ENCODE measurements around the gene SYT17.

The SYT17 gene

DNA sequence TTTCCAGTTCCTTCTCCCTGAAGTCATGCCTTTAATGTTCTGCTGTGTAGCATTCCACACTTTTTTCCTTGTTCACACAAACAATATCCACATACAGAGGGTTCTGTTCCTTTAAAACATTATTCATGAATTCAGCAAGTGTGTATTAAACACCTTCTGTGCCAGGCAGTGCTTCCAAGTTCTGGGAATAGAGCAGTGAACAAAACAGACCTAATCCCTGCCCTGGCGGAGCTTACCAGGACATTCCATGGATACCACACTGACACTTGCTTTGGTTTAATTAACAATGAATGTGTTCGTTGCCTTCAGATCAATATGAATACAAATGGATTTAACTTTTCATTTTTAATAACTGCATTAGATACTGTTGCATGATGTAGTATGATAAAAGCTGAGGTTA is 59.6 kb downstream of the SYT17 start:
- H3K9me3 ChIP-seq (ENCODE audit: control insufficient read depth in 1 of 2, low read length in 2 of 2) = peaks cover 4 to 5% of the 10 kb centered on the region in 2 donors
- H3K4me3 ChIP-seq (ENCODE audit: low read depth in 1 of 2, low read length in 2 of 2) = no peak overlapping the region
- H3K27ac ChIP-seq (ENCODE audit: low read length) = no peak overlapping the region
- no peaks in the 10 kb centered on the region for H3K4me1 ChIP-seq (ENCODE audit: control insufficient read depth in 1 of 2, insufficient read depth in 2 of 2, low read length in 2 of 2)
- no peaks in the 10 kb centered on the region for H3K36me3 ChIP-seq (ENCODE audit: control insufficient read depth in 1 of 2, insufficient read depth in 2 of 2, low read length in 2 of 2)
- H3K27me3 ChIP-seq (ENCODE audit: low read depth, low read length) = no peaks in the 10 kb centered on the region

DNA sequence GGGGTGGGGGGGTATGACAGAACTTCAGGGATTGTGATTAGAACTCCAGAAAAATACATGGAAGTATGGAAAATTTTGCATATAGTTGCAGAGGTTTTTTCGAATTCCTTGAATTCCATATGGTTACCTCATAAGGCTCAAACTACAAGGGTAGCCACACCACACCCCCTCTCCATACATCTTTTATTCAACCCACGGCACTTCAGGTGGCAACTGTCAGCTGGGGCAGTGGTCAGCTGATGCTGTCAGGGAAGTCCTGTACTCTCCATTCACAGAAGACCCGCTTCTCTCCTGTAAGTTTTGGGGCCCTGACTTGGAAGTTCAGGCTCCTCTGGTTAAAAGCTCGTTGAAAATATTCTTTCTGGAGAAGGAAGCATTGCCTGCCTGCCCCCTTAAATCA is 60.0 kb downstream of the SYT17 start:
- Histone ChIP-seq H3K36me3 (ENCODE audit: control insufficient read depth in 1 of 2, insufficient read depth in 2 of 2, low read length in 2 of 2) (no peaks in the 10 kb centered on the region), H3K27ac (ENCODE audit: low read length) (no peak overlapping the region), H3K9me3 (ENCODE audit: control insufficient read depth in 1 of 2, low read length in 2 of 2) (peaks cover 4 to 5% of the 10 kb centered on the region in 2 donors), H3K4me3 (ENCODE audit: low read depth in 1 of 2, low read length in 2 of 2) (no peak overlapping the region), H3K4me1 (ENCODE audit: control insufficient read depth in 1 of 2, insufficient read depth in 2 of 2, low read length in 2 of 2) (no peaks in the 10 kb centered on the region), H3K27me3 (ENCODE audit: low read depth, low read length) (no peaks in the 10 kb centered on the region)

DNA sequence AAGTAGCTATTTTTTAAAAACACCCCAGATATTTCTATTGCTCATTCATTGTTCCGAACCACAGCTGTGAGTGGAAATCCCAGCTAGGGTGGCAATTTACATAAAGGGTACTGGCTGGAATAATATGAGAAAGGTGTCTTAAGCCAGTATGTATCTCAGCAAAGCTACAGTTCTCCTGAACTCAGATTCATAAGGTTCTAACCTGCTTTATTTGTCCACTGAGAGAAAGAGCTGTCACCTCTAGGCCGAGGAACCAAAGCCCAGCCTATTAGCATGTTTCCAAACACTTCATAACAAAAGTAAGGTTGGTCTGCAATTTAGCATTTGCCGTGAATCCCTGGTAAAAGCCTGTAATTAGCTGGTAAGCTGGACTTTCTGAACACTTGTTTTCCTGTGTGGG is 60.5 kb downstream of the SYT17 start:
- H3K4me3 ChIP-seq (ENCODE audit: low read depth in 1 of 2, low read length in 2 of 2) = no peak overlapping the region
- peaks cover 4 to 5% of the 10 kb centered on the region in 2 donors for H3K9me3 ChIP-seq (ENCODE audit: control insufficient read depth in 1 of 2, low read length in 2 of 2)
- no peak overlapping the region for H3K27ac ChIP-seq (ENCODE audit: low read length)
- H3K4me1 ChIP-seq (ENCODE audit: control insufficient read depth in 1 of 2, insufficient read depth in 2 of 2, low read length in 2 of 2) = no peaks in the 10 kb centered on the region
- H3K27me3 ChIP-seq (ENCODE audit: low read depth, low read length) = no peaks in the 10 kb centered on the region
- H3K36me3 ChIP-seq (ENCODE audit: control insufficient read depth in 1 of 2, insufficient read depth in 2 of 2, low read length in 2 of 2) = no peaks in the 10 kb centered on the region

DNA sequence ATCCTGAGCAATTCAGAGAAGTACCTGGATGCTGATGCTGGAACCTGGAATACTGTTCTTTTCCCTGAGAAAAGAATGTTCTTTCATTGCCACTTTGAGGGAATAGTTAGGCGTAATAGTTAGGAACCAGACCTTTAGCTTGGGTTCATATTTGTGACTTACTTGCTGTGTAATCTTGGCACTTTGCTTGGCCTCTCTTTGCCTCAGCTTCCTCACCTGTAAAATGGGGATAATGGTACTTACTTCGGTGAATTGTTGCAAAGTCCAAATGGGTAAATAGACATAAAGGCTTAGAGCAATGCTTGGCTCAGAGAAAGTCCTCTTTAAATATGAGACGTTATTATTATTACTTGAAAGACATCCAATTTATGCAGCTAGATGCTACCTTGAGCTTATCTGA is 62.5 kb downstream of the SYT17 start:
- Histone ChIP-seq H3K4me3 (ENCODE audit: low read depth in 1 of 2, low read length in 2 of 2) (no peak overlapping the region), H3K27me3 (ENCODE audit: low read depth, low read length) (no peaks in the 10 kb centered on the region), H3K27ac (ENCODE audit: low read length) (no peak overlapping the region), H3K4me1 (ENCODE audit: control insufficient read depth in 1 of 2, insufficient read depth in 2 of 2, low read length in 2 of 2) (no peaks in the 10 kb centered on the region), H3K36me3 (ENCODE audit: control insufficient read depth in 1 of 2, insufficient read depth in 2 of 2, low read length in 2 of 2) (no peaks in the 10 kb centered on the region), H3K9me3 (ENCODE audit: control insufficient read depth in 1 of 2, low read length in 2 of 2) (peaks cover 0 to 11% of the 10 kb centered on the region in 2 donors)

DNA sequence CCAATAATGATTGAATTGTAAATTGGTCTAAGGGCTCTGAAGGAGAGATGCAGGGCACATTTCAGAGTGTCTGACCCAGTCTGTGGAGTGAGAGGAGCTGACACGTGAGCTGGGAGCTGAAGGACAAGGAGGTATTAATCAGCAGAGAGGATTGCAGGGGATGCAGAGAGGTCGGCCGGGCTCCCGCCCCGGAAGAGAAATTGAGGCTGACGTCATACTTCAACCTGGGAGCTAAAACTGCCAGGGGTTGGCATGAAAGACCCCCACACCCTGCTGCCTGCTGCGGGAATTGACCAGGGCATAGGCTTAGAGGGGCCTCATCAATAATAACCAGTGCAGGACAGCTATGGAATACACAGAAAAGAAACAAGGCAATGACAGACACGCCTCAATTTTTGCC is 63.8 kb downstream of the SYT17 start:
- Histone ChIP-seq H3K9me3 (ENCODE audit: control insufficient read depth in 1 of 2, low read length in 2 of 2) (peaks cover 0 to 21% of the 10 kb centered on the region in 2 donors), H3K4me3 (ENCODE audit: low read depth in 1 of 2, low read length in 2 of 2) (no peak overlapping the region), H3K27ac (ENCODE audit: low read length) (no peak overlapping the region), H3K4me1 (ENCODE audit: control insufficient read depth in 1 of 2, insufficient read depth in 2 of 2, low read length in 2 of 2) (no peaks in the 10 kb centered on the region), H3K36me3 (ENCODE audit: control insufficient read depth in 1 of 2, insufficient read depth in 2 of 2, low read length in 2 of 2) (no peaks in the 10 kb centered on the region), H3K27me3 (ENCODE audit: low read depth, low read length) (no peaks in the 10 kb centered on the region)

DNA sequence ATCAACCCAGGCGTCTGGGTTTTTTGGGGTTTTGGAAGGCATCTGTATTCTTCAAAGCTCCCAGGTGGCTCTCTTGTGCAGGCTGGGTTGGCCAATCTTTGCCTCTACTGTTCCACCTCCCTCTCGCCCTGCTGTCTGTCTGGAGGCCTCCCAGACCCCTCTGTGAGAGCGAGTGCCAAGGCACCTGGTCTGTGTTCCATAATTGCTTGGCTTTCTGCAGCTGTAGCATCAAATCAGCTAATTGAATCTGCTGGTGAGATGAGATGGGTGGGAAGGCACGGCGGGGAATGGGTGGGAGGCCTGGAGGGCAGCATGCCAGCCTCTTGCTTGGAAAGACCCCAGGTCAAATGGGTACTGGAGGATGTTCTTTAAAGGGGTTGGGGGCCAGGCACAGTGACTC is 64.9 kb downstream of the SYT17 start:
- H3K27me3 ChIP-seq (ENCODE audit: low read depth, low read length) = no peaks in the 10 kb centered on the region

DNA sequence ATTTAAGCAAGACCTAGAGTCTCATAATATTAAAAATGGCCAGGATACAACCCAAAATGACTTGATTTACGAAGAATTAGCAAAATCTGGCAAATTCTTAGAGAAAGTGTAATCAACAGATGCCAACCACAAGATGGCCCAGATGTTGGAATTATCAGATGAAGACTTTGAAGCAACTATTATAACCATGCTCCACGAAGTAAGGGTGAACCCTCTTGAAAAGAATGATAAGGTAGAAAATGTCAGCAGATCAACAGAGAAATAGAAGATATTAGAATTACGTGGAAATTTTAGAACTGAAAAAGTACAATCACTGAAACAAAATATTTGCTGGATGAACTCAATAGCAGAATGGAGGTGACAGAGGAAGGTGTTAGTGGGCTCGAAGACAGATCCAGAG is 67.4 kb downstream of the SYT17 start:
- H3K4me3 ChIP-seq (ENCODE audit: low read depth in 1 of 2, low read length in 2 of 2) = no peak overlapping the region
- peaks cover 0 to 24% of the 10 kb centered on the region in 2 donors for H3K9me3 ChIP-seq (ENCODE audit: control insufficient read depth in 1 of 2, low read length in 2 of 2)
- no peaks in the 10 kb centered on the region for H3K36me3 ChIP-seq (ENCODE audit: control insufficient read depth in 1 of 2, insufficient read depth in 2 of 2, low read length in 2 of 2)
- no peaks in the 10 kb centered on the region for H3K4me1 ChIP-seq (ENCODE audit: control insufficient read depth in 1 of 2, insufficient read depth in 2 of 2, low read length in 2 of 2)
- no peak overlapping the region for H3K27ac ChIP-seq (ENCODE audit: low read length)
- no peaks in the 10 kb centered on the region for H3K27me3 ChIP-seq (ENCODE audit: low read depth, low read length)

More for the DNA sequence above, 64.9 kb downstream of the SYT17 start:
- Histone ChIP-seq H3K27ac (ENCODE audit: low read length) (no peak overlapping the region), H3K4me3 (ENCODE audit: low read depth in 1 of 2, low read length in 2 of 2) (no peak overlapping the region), H3K36me3 (ENCODE audit: control insufficient read depth in 1 of 2, insufficient read depth in 2 of 2, low read length in 2 of 2) (no peaks in the 10 kb centered on the region), H3K9me3 (ENCODE audit: control insufficient read depth in 1 of 2, low read length in 2 of 2) (peaks cover 0 to 21% of the 10 kb centered on the region in 2 donors), H3K4me1 (ENCODE audit: control insufficient read depth in 1 of 2, insufficient read depth in 2 of 2, low read length in 2 of 2) (no peaks in the 10 kb centered on the region)

DNA sequence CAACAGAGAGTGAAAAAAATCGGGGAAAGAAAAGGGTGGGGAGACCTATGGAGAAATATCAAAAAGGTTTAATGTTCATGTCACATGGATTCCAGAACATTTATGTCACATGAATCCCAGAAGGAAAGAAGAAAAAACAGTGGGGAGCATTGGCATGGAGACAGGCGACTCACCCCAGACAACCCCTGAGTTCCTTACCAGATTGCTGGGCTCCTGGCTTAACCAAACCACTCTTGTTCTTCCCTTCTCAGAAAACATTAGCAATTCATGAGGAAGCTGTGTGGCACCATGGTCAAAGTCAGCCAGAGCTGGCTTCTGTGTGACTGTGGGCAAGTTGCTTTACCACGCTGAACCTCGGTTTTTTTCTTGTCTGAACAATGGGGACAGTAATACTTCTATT is 67.8 kb downstream of the SYT17 start:
- peaks cover 0 to 24% of the 10 kb centered on the region in 2 donors for H3K9me3 ChIP-seq (ENCODE audit: control insufficient read depth in 1 of 2, low read length in 2 of 2)
- H3K4me3 ChIP-seq (ENCODE audit: low read depth in 1 of 2, low read length in 2 of 2) = no peak overlapping the region
- H3K27me3 ChIP-seq (ENCODE audit: low read depth, low read length) = no peaks in the 10 kb centered on the region
- no peak overlapping the region for H3K27ac ChIP-seq (ENCODE audit: low read length)
- H3K4me1 ChIP-seq (ENCODE audit: control insufficient read depth in 1 of 2, insufficient read depth in 2 of 2, low read length in 2 of 2) = no peaks in the 10 kb centered on the region
- H3K36me3 ChIP-seq (ENCODE audit: control insufficient read depth in 1 of 2, insufficient read depth in 2 of 2, low read length in 2 of 2) = no peaks in the 10 kb centered on the region

DNA sequence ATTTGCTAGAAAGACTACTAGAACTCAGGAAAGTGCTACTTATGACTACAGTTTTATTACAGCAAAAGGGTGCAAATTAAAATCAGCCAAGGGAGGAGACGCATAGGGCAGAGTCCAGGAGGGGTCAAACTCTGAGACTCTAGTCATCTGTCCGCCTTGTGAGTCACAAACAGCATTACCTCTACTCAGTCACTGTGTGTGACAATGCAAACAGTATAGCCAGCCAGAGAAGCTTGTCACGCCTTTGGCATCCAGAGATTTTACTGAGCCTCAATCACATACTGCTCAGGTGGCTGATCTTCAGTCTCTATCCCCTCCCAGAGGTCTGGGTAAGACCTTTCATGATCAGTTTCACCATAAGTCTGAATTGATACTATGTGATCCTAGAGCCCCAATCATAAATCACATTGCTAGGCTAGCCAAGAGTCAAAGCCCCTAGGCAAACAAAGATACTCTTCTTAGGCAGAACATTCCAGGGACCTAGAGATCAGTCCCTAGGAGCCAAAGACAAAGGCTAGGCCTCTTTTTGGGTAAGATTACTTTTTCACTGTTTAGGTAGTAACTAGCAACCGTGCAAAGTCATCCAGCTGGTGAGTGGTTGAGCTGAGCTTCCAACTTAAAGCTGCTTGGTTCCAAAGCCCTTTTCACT is 68.6 kb downstream of the SYT17 start:
- no peaks in the 10 kb centered on the region for H3K36me3 ChIP-seq (ENCODE audit: control insufficient read depth in 1 of 2, insufficient read depth in 2 of 2, low read length in 2 of 2)
- no peak overlapping the region for H3K27ac ChIP-seq (ENCODE audit: low read length)
- H3K27me3 ChIP-seq (ENCODE audit: low read depth, low read length) = no peaks in the 10 kb centered on the region
- H3K9me3 ChIP-seq (ENCODE audit: control insufficient read depth in 1 of 2, low read length in 2 of 2) = peaks cover 0 to 24% of the 10 kb centered on the region in 2 donors
- no peaks in the 10 kb centered on the region for H3K4me1 ChIP-seq (ENCODE audit: control insufficient read depth in 1 of 2, insufficient read depth in 2 of 2, low read length in 2 of 2)
- H3K4me3 ChIP-seq (ENCODE audit: low read depth in 1 of 2, low read length in 2 of 2) = no peak overlapping the region

DNA sequence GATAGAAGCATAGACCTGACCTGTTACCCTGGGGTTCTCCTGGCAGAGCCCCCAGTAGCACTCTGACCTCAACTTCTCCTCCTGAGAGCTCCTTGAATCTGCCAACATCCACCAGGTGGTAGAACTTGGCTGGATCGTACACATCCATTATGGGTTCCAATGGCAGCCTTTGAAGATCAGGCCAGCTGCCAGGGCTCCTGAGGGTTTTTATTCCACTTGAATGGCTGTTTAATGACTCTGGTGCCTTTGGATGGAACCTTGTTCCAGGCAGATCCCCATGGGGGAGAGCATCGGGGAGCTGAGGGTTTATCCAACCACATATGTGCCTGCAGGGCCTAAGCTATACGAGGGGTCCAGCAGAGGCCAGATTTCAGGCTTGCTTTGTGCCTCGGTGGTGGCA is 70.4 kb downstream of the SYT17 start:
- Histone ChIP-seq H3K4me3 (ENCODE audit: low read depth in 1 of 2, low read length in 2 of 2) (no peak overlapping the region), H3K27me3 (ENCODE audit: low read depth, low read length) (no peaks in the 10 kb centered on the region), H3K9me3 (ENCODE audit: control insufficient read depth in 1 of 2, low read length in 2 of 2) (peaks cover 0 to 24% of the 10 kb centered on the region in 2 donors), H3K27ac (ENCODE audit: low read length) (no peak overlapping the region), H3K4me1 (ENCODE audit: control insufficient read depth in 1 of 2, insufficient read depth in 2 of 2, low read length in 2 of 2) (no peaks in the 10 kb centered on the region), H3K36me3 (ENCODE audit: control insufficient read depth in 1 of 2, insufficient read depth in 2 of 2, low read length in 2 of 2) (no peaks in the 10 kb centered on the region)

DNA sequence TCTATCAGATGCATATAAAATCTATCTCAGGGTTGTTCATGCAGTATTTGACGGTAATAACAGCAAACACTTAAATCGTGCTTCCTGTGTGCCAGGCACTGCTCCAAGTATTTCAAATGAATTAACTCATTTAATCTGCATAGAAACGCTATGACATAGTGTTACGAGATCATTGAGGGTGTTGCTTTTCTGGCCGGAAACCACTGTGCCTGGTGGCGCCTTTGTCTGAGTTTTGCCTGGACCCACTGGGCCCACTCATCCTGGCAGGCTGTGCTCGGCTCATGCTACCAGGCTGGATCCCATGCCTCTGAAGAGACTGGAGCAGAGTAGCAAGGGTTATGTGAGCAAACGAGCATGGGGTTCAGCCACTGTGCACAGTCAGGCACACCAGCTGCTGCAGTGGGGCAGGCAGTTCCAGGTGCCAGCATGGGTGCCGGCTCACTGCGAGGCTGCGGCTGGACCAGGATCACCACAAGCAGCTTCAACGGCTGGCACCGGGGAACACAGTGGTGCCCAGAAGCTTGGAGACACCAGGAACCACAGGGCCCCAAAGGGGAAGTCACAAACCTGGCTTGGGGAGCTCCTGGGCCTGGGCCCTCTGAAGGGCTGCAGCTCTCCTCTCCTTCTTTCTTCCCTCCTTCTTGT is 71.6 kb downstream of the SYT17 start:
- no peaks in the 10 kb centered on the region for H3K36me3 ChIP-seq (ENCODE audit: control insufficient read depth in 1 of 2, insufficient read depth in 2 of 2, low read length in 2 of 2)
- H3K9me3 ChIP-seq (ENCODE audit: control insufficient read depth in 1 of 2, low read length in 2 of 2) = peaks cover 0 to 24% of the 10 kb centered on the region in 2 donors
- no peaks in the 10 kb centered on the region for H3K27me3 ChIP-seq (ENCODE audit: low read depth, low read length)
- no peak overlapping the region for H3K4me3 ChIP-seq (ENCODE audit: low read depth in 1 of 2, low read length in 2 of 2)
- H3K27ac ChIP-seq (ENCODE audit: low read length) = no peak overlapping the region
- no peaks in the 10 kb centered on the region for H3K4me1 ChIP-seq (ENCODE audit: control insufficient read depth in 1 of 2, insufficient read depth in 2 of 2, low read length in 2 of 2)

DNA sequence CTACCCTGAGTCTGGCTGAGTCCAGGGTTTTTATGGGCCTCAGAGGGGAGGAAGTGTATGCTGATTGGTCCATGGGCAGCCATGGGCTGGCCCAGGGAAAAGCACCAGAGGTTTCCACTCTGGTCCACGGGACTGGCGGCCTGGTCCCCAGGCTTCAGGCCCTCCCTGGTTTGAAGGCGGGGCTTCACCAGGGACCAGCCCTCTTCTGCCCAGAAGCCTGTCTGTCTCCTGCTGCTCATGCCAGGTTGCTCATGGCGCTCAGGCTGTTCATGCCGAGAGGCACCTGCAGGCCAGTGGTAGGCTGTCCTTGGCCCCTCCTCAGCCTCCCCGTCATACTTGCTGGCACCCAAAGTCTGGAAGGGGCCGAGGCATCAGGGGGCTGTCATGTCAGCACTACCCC is 72.5 kb downstream of the SYT17 start:
- no peaks in the 10 kb centered on the region for H3K27me3 ChIP-seq (ENCODE audit: low read depth, low read length)
- H3K4me1 ChIP-seq (ENCODE audit: control insufficient read depth in 1 of 2, insufficient read depth in 2 of 2, low read length in 2 of 2) = no peaks in the 10 kb centered on the region
- H3K9me3 ChIP-seq (ENCODE audit: control insufficient read depth in 1 of 2, low read length in 2 of 2) = peaks cover 0 to 16% of the 10 kb centered on the region in 2 donors
- no peaks in the 10 kb centered on the region for H3K36me3 ChIP-seq (ENCODE audit: control insufficient read depth in 1 of 2, insufficient read depth in 2 of 2, low read length in 2 of 2)
- no peak overlapping the region for H3K4me3 ChIP-seq (ENCODE audit: low read depth in 1 of 2, low read length in 2 of 2)
- H3K27ac ChIP-seq (ENCODE audit: low read length) = no peak overlapping the region
